ENCODE data around the gene FTO.

The FTO gene

DNA sequence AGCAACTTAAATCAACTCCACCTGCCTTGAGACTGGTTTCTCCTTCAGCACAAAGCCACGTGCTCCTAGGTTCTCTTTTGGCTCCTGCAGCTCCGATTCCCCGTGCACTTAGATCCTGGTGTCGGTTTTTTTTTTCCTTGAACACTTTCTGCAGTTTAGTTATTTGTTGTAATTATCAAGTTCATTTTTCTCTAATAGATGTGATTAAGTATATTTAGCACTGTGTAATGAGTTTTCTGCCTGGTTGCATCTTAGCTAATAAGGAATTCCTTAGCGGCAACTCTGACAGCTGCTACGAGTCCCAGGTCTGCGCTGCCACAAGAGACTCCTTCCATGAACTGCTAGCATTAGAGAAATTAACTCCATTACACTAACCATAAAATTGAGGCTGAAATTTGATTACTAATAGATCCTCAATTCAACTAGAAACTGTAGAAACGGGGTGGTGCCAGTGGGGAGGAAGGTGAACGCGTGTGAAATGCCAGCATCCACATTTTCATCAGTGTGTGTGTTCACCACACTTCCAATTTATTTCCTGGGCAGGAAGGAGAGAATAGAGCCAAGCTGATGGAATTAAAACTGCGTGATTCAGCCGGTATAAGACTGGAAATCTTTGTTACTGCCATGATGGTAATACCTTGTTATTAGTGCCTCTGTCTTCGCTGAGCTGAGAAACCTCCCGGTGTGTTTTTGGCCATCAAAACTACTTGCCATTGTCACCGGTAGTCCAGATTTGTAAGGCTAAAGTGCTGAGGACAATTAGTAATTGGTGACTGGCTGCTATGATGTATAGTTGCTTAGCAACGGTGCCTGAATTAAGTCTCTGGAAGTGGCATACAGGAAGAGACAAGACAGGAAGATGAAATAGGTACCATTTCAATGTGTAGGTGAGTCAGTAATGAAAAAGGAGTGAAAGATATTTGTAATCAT is 350.2 kb downstream of the FTO start:
- H3K4me1 Mint-ChIP-seq, result no peaks in the 10 kb centered on the region
- peaks cover 2% of the 10 kb centered on the region for H3K9me3 Mint-ChIP-seq
- H3K27me3 Mint-ChIP-seq, result no peaks in the 10 kb centered on the region

DNA sequence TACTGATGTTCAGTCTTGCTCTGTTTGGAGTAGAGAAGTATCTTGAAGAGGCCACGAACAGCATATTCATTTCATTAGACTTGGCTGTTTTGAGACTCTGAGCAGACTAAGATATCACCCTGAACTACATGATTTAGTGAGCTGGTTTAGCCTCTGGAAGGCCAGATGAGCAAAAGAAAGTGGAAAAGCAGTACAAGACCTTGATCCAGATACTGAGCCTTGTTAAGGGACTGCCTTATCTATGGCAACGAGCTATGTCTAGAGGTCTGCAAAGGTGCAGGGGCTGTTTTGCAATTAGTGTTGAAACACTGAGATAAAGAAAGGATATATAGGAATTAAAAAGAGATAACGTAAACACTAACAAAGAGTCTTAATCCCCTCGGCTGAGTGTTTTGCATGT is 351.2 kb downstream of the FTO start:
- ATAC-seq, result no peak
- H3K9me3 Mint-ChIP-seq, result peaks cover 2% of the 10 kb centered on the region
- no peak overlapping the region for H3K27ac Mint-ChIP-seq
- no peaks in the 10 kb centered on the region for H3K27me3 Mint-ChIP-seq
- no peak overlapping the region for H3K4me3 Mint-ChIP-seq
- no peaks in the 10 kb centered on the region for H3K4me1 Mint-ChIP-seq
- peaks cover 16% of the 10 kb centered on the region for H3K36me3 Mint-ChIP-seq

More for the DNA sequence above, 350.2 kb downstream of the FTO start:
- H3K36me3 Mint-ChIP-seq, result peaks cover 16% of the 10 kb centered on the region
- ATAC-seq, result no peak
- H3K27ac Mint-ChIP-seq, result no peak overlapping the region
- no peak overlapping the region for H3K4me3 Mint-ChIP-seq

DNA sequence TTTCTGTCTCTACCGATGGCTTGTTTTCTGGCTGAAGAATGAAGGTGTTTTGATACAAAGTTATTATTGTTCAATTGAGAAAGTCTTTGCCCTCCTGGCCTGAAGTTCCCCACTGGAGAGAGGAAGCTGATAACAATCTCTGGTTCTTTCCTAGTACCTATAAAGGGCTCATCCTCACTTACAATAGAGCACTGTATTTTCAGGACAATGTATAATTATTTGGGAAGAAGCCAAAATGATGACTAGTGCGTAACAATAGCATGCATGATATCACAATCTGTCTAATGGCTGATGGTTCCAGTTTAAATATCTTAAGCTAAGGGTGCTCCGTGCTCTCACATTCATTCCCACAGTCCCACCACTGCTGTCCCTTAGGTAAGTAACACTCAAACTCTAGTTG is 351.9 kb downstream of the FTO start:
- Mint-ChIP-seq H3K27me3 (no peaks in the 10 kb centered on the region), H3K9me3 (peaks cover 2% of the 10 kb centered on the region), H3K27ac (no peak overlapping the region), H3K4me1 (no peaks in the 10 kb centered on the region), H3K36me3 (peaks cover 16% of the 10 kb centered on the region), H3K4me3 (no peak overlapping the region)
- ATAC-seq, result no peak

DNA sequence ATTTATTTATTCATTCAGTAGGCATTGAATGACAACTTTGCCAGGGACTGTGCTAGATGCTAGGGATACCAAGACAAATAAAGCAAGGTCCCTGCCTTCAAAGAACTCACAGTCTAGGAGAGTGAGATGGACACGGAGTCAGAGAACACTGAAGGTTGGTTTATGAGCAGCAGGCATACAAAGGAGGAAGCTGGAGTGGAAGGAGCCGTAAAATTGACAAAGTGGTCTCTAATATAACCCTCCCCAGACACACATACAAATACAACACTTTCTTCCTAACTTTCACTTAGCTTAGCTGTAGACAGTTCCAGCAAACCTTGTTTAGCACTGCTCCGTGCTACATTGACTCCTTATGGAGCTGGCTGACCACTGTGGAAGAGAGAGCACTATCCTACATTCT is 353.0 kb downstream of the FTO start:
- no peak for ATAC-seq
- peaks cover 16% of the 10 kb centered on the region for H3K36me3 Mint-ChIP-seq
- H3K4me1 Mint-ChIP-seq, result no peaks in the 10 kb centered on the region
- no peaks in the 10 kb centered on the region for H3K27me3 Mint-ChIP-seq
- H3K9me3 Mint-ChIP-seq, result peaks cover 2% of the 10 kb centered on the region
- H3K27ac Mint-ChIP-seq, result no peak overlapping the region
- H3K4me3 Mint-ChIP-seq, result no peak overlapping the region

DNA sequence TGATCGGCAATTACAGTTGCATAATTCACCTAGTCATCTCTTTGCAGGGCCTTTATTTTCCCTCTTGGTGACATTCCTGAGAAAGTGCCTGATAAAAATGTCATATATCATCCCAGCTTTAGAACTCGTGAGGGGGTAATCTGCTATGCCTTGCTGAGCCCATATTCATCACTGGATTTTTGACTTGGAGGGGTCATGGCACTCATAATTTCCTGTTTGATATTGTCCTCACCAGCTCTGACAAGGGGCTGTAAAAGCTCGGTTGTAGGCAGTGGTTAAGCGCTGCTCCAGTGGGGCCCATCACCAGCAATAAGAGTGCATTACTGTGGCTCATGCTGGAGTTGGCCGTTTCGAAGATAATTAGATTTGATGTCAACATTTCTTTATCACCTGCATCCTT is 355.4 kb downstream of the FTO start:
- Mint-ChIP-seq H3K9me3 (peaks cover 2% of the 10 kb centered on the region), H3K4me1 (no peaks in the 10 kb centered on the region), H3K27ac (no peak overlapping the region)

DNA sequence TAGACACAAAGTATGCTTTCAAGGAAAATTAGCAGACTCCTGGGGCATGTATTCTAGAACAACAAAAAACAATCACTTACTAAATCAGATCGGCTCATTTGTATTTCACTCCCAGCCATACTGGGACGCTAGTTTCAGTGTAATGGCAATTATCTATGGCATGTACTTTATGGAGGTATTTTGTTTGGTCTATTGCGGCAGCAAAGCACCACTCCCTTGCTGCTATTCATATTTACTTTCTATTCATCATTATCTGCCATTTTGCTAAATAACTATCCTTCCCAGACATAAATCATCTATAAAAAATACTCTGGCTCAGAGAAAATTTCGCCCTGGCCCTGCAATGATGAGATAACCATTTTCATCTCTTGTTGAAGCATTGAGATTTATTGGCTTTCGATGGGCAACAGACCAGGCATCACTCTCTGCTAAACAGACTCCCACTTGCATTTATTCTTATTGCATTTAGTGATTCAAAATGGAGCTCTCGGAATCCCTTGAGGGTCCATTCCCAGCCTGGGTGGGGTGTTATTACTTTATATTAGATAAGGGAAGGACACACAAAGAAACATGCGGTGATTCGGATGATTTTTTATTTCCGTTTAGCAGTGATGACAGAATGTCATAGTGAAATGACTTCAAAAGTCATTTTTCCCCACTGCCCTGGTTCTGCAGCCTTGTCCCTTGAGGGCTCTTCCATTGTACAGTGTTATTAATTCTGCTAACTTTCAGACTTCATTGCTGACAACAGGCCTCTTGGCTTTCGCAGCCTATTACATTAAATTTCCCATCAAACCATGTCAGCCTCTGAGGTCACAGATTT is 356.9 kb downstream of the FTO start:
- Mint-ChIP-seq H3K27ac (no peak overlapping the region), H3K27me3 (no peaks in the 10 kb centered on the region), H3K9me3 (peaks cover 2% of the 10 kb centered on the region), H3K36me3 (peaks cover 22% of the 10 kb centered on the region), H3K4me1 (no peaks in the 10 kb centered on the region), H3K4me3 (no peak overlapping the region)
- no peak for ATAC-seq

More for the DNA sequence above, 355.4 kb downstream of the FTO start:
- H3K27me3 Mint-ChIP-seq, result no peaks in the 10 kb centered on the region
- no peak for ATAC-seq
- H3K36me3 Mint-ChIP-seq, result peaks cover 22% of the 10 kb centered on the region
- no peak overlapping the region for H3K4me3 Mint-ChIP-seq

DNA sequence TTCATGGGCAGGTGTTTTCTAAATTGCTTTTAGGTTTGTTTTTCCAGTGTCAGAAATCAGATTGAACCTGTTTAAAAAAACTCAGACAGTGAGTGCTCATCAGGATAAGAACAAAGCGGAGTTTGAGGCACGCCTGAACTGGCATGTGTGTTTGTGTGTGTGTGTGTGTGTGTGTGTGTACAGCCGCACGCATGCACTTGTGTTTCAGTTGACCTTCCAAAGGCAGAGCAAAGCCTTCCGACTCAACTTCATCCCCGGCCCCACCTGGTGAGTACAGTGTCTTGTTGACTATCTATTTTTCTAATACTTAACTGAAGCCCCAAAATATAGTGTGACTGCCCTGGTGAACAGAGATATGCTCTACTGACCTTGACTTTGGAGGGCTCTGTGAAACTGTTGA is 357.5 kb downstream of the FTO start:
- no peaks in the 10 kb centered on the region for H3K4me1 Mint-ChIP-seq
- no peak overlapping the region for H3K4me3 Mint-ChIP-seq
- no peaks in the 10 kb centered on the region for H3K9me3 Mint-ChIP-seq
- no peak overlapping the region for H3K27ac Mint-ChIP-seq
- H3K27me3 Mint-ChIP-seq, result no peaks in the 10 kb centered on the region
- no peak for ATAC-seq
- peaks cover 15% of the 10 kb centered on the region for H3K36me3 Mint-ChIP-seq

DNA sequence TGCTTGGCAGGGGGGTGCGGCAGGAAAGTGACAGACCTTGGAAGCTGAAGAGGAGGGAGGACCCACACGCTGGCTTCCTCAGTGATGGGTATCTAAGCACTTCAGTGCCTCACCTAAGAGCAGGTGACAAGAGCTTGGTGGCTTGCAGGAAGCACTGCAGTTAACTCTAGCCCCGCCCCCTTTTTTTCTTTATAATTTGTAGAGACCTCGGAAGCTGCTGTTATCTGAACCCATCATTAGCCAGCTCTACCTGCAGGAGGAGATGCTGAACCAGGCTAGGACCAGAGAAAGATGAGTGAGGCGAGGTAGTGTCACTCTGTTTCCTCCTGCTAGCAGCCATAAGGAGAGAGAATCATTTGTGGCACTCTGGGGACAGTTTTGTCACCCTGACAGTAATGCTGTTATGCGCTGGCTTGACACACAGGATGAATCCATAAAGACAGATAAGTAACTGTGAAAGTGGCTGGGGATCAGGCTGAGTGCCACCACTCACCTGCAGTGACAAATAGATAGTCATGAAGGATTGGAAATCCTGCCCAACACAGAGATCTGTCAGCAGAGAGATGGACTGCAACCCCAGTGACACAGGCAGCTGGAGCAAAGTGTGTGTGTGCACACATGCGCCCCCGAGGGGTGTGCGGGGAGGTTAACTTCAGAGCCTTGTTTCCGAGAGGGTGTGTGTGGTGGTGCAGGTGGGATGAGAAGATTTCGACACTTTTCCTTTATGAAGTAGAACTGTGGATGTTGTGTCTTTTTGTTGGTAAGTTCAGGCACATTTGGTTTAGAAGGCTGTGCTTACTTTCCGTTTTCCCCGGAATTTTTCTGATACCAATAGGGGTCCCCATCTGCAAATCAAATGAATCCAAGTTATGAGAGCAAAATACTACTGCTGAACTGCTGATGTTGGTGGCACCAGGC is 358.7 kb downstream of the FTO start:
- Mint-ChIP-seq H3K4me1 (no peaks in the 10 kb centered on the region), H3K27ac (no peak overlapping the region), H3K27me3 (no peaks in the 10 kb centered on the region), H3K4me3 (no peak overlapping the region), H3K36me3 (peaks cover 6% of the 10 kb centered on the region), H3K9me3 (no peaks in the 10 kb centered on the region)
- ATAC-seq, result no peak

DNA sequence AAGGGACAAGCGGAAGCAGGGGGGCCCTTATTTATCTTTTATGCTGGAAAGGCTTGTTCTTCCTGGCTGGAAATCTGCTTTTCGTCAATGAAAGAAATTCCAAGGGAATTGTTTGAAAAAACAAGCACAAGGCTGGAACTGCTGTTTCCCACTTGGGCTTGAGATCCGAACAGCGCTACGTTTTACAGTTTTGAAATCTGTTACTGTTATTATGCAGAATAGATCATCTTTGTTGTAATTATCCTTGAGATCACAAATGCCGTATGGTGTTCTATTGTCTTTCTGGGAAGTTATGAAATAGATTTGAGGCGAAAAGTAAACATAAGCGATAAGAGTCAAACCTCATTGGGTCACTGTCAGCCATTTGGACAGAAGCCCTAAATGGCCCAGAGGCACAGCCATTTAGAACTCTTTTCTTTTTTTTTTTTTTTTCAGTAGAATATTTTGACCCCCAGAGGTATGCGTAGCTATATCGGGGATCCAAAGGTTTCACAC is 359.4 kb downstream of the FTO start:
- Mint-ChIP-seq H3K4me1 (no peaks in the 10 kb centered on the region), H3K27ac (no peak overlapping the region), H3K9me3 (no peaks in the 10 kb centered on the region), H3K36me3 (peaks cover 11% of the 10 kb centered on the region), H3K27me3 (no peaks in the 10 kb centered on the region), H3K4me3 (no peak overlapping the region)
- no peak for ATAC-seq

DNA sequence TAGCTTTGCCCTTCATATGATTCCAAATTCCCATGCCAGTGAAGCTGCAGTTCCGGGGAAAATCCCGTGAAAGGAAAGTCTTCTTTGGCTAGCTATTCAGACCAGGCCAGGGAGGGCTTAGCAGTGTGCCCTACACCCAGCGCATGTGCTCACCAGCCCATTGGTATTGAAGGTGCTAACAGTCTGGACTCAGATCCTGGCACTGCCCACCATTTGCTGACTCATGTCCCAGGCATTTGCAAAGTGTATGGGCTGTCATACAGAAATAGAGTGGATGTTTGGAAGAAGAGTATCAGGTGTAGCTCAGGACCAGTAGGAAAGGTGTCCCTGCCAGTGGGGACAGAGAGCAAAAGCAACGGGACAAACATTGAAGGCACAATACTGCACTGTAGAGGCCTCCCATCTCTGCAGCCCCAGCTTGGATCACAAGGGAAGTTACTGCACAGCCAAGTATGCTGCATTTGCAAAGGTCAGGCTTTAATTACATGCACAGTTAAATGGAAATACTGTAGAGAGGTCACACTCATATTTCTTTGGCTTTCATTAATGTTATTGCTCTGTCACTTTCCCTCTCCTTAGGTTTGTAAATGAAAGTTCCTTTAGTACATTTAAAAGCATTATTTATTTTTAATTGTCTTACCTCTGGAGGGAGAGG is 362.6 kb downstream of the FTO start:
- Mint-ChIP-seq H3K9me3 (no peaks in the 10 kb centered on the region), H3K27ac (no peak overlapping the region)
- ATAC-seq, result no peak

DNA sequence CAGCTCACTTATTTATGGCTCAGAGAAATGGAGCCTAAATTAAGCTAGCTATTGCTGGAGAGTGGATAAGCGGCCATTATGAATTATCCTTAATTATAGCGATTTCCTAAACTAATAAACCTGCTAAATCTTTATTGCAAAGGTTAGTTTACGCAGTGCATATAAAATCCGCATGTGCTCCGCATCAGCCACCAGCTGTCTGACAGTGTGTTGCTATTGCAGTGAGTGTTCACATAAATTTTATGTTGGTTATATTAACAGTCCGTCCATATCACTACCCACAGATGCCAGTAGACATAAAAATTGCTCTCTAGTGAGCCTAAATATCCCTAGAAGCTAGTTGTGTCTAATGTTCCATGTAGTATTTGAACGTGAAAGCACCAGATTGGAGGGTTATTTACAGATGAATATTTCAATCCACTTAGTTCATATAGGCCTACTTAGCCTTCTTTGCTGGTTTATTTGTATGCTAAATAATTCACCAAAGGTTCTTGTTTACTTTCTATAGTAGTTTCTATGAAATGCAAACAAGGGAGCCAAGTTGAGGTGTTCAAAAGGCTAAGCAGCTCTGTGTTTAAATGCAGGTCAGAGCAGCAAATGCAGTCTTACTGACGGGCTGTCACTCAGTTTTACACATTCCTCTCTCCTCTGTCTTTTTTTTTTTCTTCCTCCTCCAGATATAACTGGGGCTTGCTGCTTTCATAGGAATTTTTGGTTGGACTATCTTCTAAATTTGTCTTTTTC is 363.5 kb downstream of the FTO start:
- no peak overlapping the region for H3K4me3 Mint-ChIP-seq
- peaks cover 7% of the 10 kb centered on the region for H3K4me1 Mint-ChIP-seq
- no peak for ATAC-seq
- no peaks in the 10 kb centered on the region for H3K27me3 Mint-ChIP-seq
- peaks cover 19% of the 10 kb centered on the region for H3K36me3 Mint-ChIP-seq
- no peak overlapping the region for H3K27ac Mint-ChIP-seq
- no peaks in the 10 kb centered on the region for H3K9me3 Mint-ChIP-seq

More for the DNA sequence above, 362.6 kb downstream of the FTO start:
- Mint-ChIP-seq H3K36me3 (peaks cover 20% of the 10 kb centered on the region), H3K27me3 (no peaks in the 10 kb centered on the region), H3K4me3 (no peak overlapping the region), H3K4me1 (peaks cover 7% of the 10 kb centered on the region)

DNA sequence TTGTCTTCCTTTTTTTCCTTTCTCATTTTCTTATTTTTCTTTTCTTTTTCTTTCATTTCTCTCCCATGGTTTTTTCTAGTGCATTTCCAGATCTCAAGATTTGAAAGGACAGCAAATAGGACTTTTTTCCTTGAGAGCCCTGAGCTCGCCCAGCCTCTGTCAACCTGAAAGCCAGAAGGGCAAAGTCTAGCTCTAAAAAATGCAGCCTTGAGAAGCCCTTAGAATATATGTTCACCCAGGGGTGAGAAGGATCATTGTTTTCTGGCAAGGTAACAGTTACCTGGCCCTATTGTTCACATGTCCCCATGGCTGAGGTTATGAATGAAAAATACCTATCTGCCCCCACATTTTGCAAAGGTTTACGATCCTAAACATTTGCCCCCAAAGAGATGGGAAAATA is 364.3 kb downstream of the FTO start:
- H3K9me3 Mint-ChIP-seq, result no peaks in the 10 kb centered on the region

DNA sequence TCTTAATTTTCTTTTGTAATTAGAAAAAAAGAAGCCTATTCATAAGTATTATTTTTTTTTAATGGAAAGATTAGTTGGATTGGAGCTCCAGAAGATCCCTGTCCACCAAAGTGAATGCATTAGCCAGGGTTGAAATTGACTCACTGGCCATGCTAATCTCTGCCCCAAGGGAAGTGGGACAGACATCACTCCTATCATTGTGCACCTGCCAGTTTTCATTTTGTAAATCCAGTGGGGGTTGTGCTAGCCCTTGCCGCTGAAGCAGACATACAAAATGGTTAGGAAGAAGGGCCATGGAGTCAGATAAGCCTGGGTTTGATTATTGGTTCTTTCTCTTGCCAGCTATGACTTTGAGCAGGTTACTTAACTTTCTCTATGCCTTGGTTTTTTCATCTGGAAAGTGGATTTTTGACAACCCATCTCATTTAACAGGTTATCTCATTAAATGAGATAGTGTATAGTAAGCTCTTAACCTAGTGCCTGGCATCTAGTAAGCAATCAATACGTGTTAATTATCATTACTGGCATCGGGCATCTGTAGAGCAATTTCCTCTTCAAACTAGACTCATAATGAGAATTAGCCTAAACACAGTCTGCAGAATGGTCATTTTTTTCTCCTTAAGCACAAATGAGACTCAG is 365.8 kb downstream of the FTO start:
- Mint-ChIP-seq H3K4me1 (peaks cover 7% of the 10 kb centered on the region), H3K27me3 (no peaks in the 10 kb centered on the region), H3K4me3 (no peak overlapping the region), H3K36me3 (peaks cover 22% of the 10 kb centered on the region), H3K9me3 (no peaks in the 10 kb centered on the region), H3K27ac (no peak overlapping the region)
- no peak for ATAC-seq

More for the DNA sequence above, 364.3 kb downstream of the FTO start:
- peaks cover 19% of the 10 kb centered on the region for H3K36me3 Mint-ChIP-seq
- no peaks in the 10 kb centered on the region for H3K27me3 Mint-ChIP-seq
- H3K27ac Mint-ChIP-seq, result no peak overlapping the region
- no peak overlapping the region for H3K4me3 Mint-ChIP-seq
- peaks cover 7% of the 10 kb centered on the region for H3K4me1 Mint-ChIP-seq
- no peak for ATAC-seq

Measured in stimulated activated memory B cell treated with anti-CD40 and anti-IgM and Interleukin-4, amounts not matched to agents 10 μg/mL and 1 μg/mL and 100 μg/mL, for 72 hours (primary cell).